Large intestine (tissue), 3 donors: ENCODE results near the gene SF3A2. TPM values are rescaled to one million over a fixed set of nuclear protein-coding genes. Genes with fewer than 3 reads are reported as not detected.

Experiments
- DNase-seq, 2 donors: peaks; one replicate each; pipeline versions ENCODE4 v3.0.0 to v3.0.0-alpha.2; 2013
- H3K27ac ChIP-seq: one replicate; pipeline ENCODE4 v1.5.1; 2013; ENCODE audit warnings: low read length
- H3K27me3 ChIP-seq: 2 replicates; pipeline ENCODE4 v1.6.1; 2013; ENCODE audit warnings: low read length; ENCODE audit not compliant: control insufficient read depth, insufficient read depth
- H3K36me3 ChIP-seq: 2 replicates; pipeline ENCODE4 v1.6.1; 2013; ENCODE audit warnings: low read length; ENCODE audit not compliant: control insufficient read depth, insufficient read depth
- H3K4me1 ChIP-seq: one replicate; pipeline ENCODE4 v1.6.1; 2013; ENCODE audit warnings: low read length; ENCODE audit not compliant: control insufficient read depth, insufficient read depth
- H3K4me3 ChIP-seq: one replicate; pipeline ENCODE4 v1.5.1; 2013; ENCODE audit warnings: low read length
- H3K9me3 ChIP-seq: one replicate; pipeline ENCODE4 v1.6.1; 2013; ENCODE audit warnings: mild to moderate bottlenecking, low read depth, low read length, moderate library complexity; ENCODE audit not compliant: control insufficient read depth
- WGBS: methylation state at CpG from one replicate; pipeline ENCODE4 v1.1.5; 2013; ENCODE audit warnings: low lambda C conversion rate; ENCODE audit not compliant: insufficient coverage; 5-methylcytosine and 5-hydroxymethylcytosine counted together
- polyA plus RNA-seq: library from polyadenylated mRNA; unstranded; fragments of 120-200 nt; gene quantifications from one replicate; pipeline ENCODE4 v1.2.1, GENCODE V29; 2013

Gene SF3A2
- polyA plus RNA-seq, 1 donor = 75.2 TPM

DNA sequence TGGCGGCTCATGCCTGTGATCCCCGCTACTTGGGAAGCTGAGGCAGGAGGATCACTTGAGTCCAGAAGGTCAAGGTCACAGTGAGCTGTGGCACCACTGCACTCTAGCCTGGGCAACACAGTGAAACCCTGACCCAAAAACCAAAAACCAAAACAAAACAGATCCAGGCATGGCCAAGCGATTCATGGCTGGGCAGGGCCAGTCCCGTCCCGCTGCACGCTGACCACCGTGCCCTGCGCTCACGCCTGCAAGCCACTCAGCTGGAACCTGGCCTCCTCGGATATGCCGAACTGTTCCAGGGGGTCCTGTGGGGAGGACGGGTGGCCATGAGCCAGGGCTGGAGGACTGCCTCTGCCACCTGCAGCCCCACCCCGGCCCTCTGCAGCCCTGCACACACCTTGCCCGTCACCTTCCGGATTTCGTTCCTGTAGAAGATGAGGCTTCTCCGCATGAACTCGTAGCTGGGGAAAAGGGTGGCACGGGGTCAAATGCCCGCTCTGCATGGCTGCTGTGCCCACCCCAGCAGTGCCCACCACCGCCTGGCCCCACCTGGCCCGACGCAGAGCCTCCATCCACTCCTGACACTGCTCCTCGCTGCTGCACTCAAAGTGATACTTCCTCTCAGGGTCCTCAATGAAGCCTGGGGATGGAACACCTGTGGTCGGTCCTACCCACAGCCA, 2.9 kb upstream of the SF3A2 start:
- peaks cover 54% of the 10 kb centered on the region for H3K36me3 ChIP-seq
- WGBS = no CpG with 5 or more reads among the region's 25 CpGs
- no peaks in the 10 kb centered on the region for H3K27me3 ChIP-seq
- H3K27ac ChIP-seq = no peak overlapping the region
- DNase-seq = no peak
- H3K9me3 ChIP-seq = no peaks in the 10 kb centered on the region
- no peak overlapping the region for H3K4me3 ChIP-seq
- peaks cover 34% of the 10 kb centered on the region for H3K4me1 ChIP-seq

DNA sequence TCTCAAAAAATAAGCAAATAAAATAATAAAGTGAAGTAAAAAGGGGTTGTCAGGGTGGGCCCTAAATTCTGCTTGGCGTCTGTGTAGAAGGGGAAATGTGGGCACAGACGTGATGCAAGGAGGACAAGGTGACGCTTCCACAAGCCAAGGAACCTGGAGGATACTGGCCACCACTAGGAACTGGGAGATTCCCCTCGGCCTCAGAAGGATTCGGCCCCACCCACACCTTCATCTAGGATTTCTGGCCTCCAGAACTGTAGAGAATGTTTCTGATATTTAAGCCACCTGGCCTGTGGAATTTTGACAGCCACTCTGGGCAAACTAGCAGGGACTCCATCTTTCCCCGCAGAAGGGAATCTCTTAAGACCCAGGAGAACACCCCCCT, 1.6 kb upstream of the SF3A2 start:
- H3K4me1 ChIP-seq = peaks cover 41% of the 10 kb centered on the region
- peak overlapping the region; percentile 65 for H3K4me3 ChIP-seq
- peak overlapping the region; percentile 100 for H3K27ac ChIP-seq
- H3K27me3 ChIP-seq = no peaks in the 10 kb centered on the region
- DNase-seq = no peak
- no CpG with 5 or more reads among the region's 6 CpGs for WGBS
- peaks cover under 1% of the 10 kb centered on the region for H3K9me3 ChIP-seq
- peaks cover 43% of the 10 kb centered on the region for H3K36me3 ChIP-seq

GRCh38 chr19:2235381-2236063, 1.1 kb upstream of the SF3A2 start:
- Histone ChIP-seq H3K36me3 (peaks cover 37% of the 10 kb centered on the region), H3K27me3 (no peaks in the 10 kb centered on the region), H3K4me1 (peaks cover 47% of the 10 kb centered on the region), H3K4me3 (peak overlapping the region; percentile 65), H3K9me3 (peaks cover 2% of the 10 kb centered on the region), H3K27ac (peak overlapping the region; percentile 100)
- no CpG with 5 or more reads among the region's 48 CpGs for WGBS
- peak; percentile 88 to 96 for DNase-seq

- H3K27ac ChIP-seq = peak overlapping the region; percentile 100
- no peaks in the 10 kb centered on the region for H3K27me3 ChIP-seq
- peak overlapping the region; percentile 65 for H3K4me3 ChIP-seq
- peaks cover 2% of the 10 kb centered on the region for H3K9me3 ChIP-seq
- whole genome bisulfite sequencing = no CpG with 5 or more reads among the region's 28 CpGs
- peaks cover 51% of the 10 kb centered on the region for H3K4me1 ChIP-seq
- H3K36me3 ChIP-seq = peaks cover 33% of the 10 kb centered on the region
- DNase-seq = no peak
Measured at GRCh38 chr19:2236064-2236313, 635 bp upstream of the SF3A2 start.

DNA sequence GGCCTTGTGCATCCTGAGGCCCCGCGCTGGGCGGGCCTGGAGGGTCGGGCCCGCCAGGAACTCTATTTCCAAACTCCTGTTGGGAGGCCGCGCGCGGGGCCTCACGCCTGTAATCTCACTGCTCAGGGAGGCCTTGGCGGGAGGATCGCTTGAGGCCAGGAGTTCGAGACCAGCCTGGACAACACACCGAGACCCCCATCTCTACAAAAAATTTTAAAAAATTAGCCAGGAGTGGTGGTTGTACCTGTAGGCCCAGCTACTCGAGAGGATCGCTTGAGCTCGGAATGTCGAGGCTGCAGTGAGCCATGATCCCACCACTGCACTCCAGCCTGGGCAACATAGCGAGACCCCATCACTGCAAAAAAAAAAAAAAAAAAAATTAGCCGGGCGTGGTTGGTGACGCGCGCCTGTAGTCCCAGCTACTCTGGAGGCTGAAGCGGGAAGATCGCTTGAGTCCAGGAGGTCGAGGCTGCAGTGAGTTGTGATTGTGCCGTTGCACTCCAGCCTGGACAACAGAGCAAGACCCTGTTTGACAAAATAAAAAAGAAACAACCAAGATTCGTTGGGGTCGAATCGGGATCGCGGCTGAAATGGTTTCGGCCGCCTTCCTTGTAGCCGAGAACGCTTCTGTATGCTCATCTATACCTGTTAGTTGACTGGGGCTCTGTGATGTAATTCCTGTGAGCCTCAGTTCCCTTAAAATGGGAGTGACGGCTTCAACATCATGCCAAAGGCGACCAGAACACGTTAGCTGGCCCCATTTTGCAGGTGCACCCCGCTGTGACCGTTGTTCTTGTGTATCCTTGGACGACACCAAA, 636 bp downstream of the SF3A2 start:
- no CpG with 5 or more reads among the region's 43 CpGs for WGBS
- Histone ChIP-seq H3K27me3 (no peaks in the 10 kb centered on the region), H3K9me3 (peaks cover 2% of the 10 kb centered on the region), H3K36me3 (peaks cover 23% of the 10 kb centered on the region), H3K27ac (peak overlapping the region; percentile 100), H3K4me3 (peak overlapping the region; percentile 65), H3K4me1 (peaks cover 63% of the 10 kb centered on the region)
- no peak for DNase-seq

- DNase-seq = no peak
- peaks cover 66% of the 10 kb centered on the region for H3K4me1 ChIP-seq
- WGBS = no CpG with 5 or more reads among the region's 6 CpGs
- no peaks in the 10 kb centered on the region for H3K27me3 ChIP-seq
- H3K9me3 ChIP-seq = peaks cover 2% of the 10 kb centered on the region
- H3K36me3 ChIP-seq = peaks cover 17% of the 10 kb centered on the region
- no peak overlapping the region for H3K27ac ChIP-seq
- H3K4me3 ChIP-seq = peak overlapping the region; percentile 65
Measured at GRCh38 chr19:2237869-2238153, 1.2 kb downstream of the SF3A2 start.

GRCh38 chr19:2239173-2239572, 2.5 kb downstream of the SF3A2 start:
- H3K9me3 ChIP-seq = peaks cover 2% of the 10 kb centered on the region
- H3K4me1 ChIP-seq = peaks cover 68% of the 10 kb centered on the region
- no peak for DNase-seq
- no peak overlapping the region for H3K4me3 ChIP-seq
- peak overlapping the region; percentile 73 for H3K27ac ChIP-seq
- H3K27me3 ChIP-seq = no peaks in the 10 kb centered on the region
- H3K36me3 ChIP-seq = peaks cover 15% of the 10 kb centered on the region
- 0% methylated on average over 1 of the region's 10 CpGs for WGBS

- Histone ChIP-seq H3K27ac (peak overlapping the region; percentile 73), H3K36me3 (peaks cover 20% of the 10 kb centered on the region), H3K27me3 (no peaks in the 10 kb centered on the region), H3K4me3 (peak overlapping the region; percentile 3), H3K4me1 (peaks cover 68% of the 10 kb centered on the region), H3K9me3 (peaks cover 2% of the 10 kb centered on the region)
- no peak for DNase-seq
- no CpG with 5 or more reads among the region's 34 CpGs for WGBS
Measured at GRCh38 chr19:2239771-2240770, 3.4 kb downstream of the SF3A2 start.

- no CpG with 5 or more reads among the region's 41 CpGs for WGBS
- Histone ChIP-seq H3K27ac (peak overlapping the region; percentile 73), H3K4me1 (peaks cover 68% of the 10 kb centered on the region), H3K4me3 (no peak overlapping the region), H3K9me3 (peaks cover 2% of the 10 kb centered on the region), H3K36me3 (peaks cover 30% of the 10 kb centered on the region), H3K27me3 (no peaks in the 10 kb centered on the region)
- DNase-seq = peak; percentile 64 to 81
Measured at GRCh38 chr19:2240881-2241760, 4.5 kb downstream of the SF3A2 start.
